Measurements from ENCODE around the gene FXYD4.

DNA sequence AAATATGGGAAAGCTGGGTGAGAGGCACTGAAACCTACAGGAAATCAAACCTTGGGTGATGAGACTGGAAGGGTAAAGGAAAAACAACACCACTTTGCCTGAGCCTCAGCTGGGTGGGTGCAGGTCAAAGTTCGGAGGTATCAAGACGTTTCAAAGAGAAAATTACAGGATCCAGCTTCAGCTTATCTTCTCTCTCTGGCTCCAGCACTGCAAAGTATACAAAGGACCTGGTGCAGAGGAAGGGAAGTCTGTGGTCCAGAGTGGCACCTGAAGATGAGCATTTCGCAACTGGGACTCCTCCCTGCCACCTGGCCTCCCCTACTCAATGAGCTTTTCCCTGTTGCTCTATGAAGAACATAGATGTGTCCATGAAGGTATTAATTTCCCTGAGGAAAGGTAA, 6.4 kb upstream of the FXYD4 start:
- TF ChIP-seq EGR1 (IDR thresholded peaks at IDR 0.05): no peak
- TF ChIP-seq CREB1 (IDR thresholded peaks at IDR 0.05; ENCODE audit: low read depth): no peak
- no peak for TF ChIP-seq ZBTB7A (IDR thresholded peaks at IDR 0.05; ENCODE audit: low read depth)
- TF ChIP-seq REST (IDR thresholded peaks at IDR 0.05; ENCODE audit: low read depth): no peak
- no peak for TF ChIP-seq CEBPB (IDR thresholded peaks at IDR 0.05)
- TF ChIP-seq EP300 (IDR thresholded peaks at IDR 0.05; ENCODE audit: borderline replicate concordance): no peak
- no peak for TF ChIP-seq RAD21 (IDR thresholded peaks at IDR 0.05; ENCODE audit: low read depth)
- TF ChIP-seq TEAD4 (IDR thresholded peaks at IDR 0.05): no peak
- TF ChIP-seq MAX (IDR thresholded peaks at IDR 0.05): no peak
- TF ChIP-seq FOXM1 (IDR thresholded peaks at IDR 0.05; ENCODE audit: borderline replicate concordance, low read depth): no peak
- TF ChIP-seq NFIC (IDR thresholded peaks at IDR 0.05): no peak
- TF ChIP-seq TCF12 (IDR thresholded peaks at IDR 0.05; ENCODE audit: low read depth): no peak
- TF ChIP-seq YY1 (IDR thresholded peaks at IDR 0.05; ENCODE audit: low read depth): no peak

Data from Ishikawa (cell line).